OCI-M2 (cell line): ENCODE results near the gene KCTD8.

ENCODE experiments used
- DNase-seq: peaks from one replicate; lab custom pipeline; 2025; ENCODE audit not compliant: unreplicated experiment; lab: John Stamatoyannopoulos, UW

The KCTD8 gene

GRCh38 chr4:44165938-44166337, 282.7 kb downstream of the KCTD8 start:
- no peak for DNase-seq

GRCh38 chr4:44162538-44163270, 285.9 kb downstream of the KCTD8 start:
- no peak for DNase-seq

GRCh38 chr4:44161756-44162155, 286.9 kb downstream of the KCTD8 start:
- no peak for DNase-seq

- DNase-seq: no peak
These were observed 287.7 kb downstream of the KCTD8 start for GRCh38 chr4:44160776-44161367.

GRCh38 chr4:44159991-44160390, 288.6 kb downstream of the KCTD8 start:
- no peak for DNase-seq

- DNase-seq: no peak
These were observed 290.9 kb downstream of the KCTD8 start for GRCh38 chr4:44157611-44158277.

- no peak for DNase-seq
These were observed 298.5 kb downstream of the KCTD8 start for GRCh38 chr4:44150091-44150576.

GRCh38 chr4:44149282-44149681, 299.3 kb downstream of the KCTD8 start:
- no peak for DNase-seq

GRCh38 chr4:44147571-44148075, 301.0 kb downstream of the KCTD8 start:
- DNase-seq: no peak

GRCh38 chr4:44146516-44146915, 302.1 kb downstream of the KCTD8 start:
- DNase-seq: no peak

GRCh38 chr4:44145868-44146267, 302.7 kb downstream of the KCTD8 start:
- DNase-seq: no peak

GRCh38 chr4:44132526-44132925, 316.1 kb downstream of the KCTD8 start:
- DNase-seq: no peak
